ENCODE measurements around the gene RGS14.
A peak's percentile ranks its signal among the peaks of the same experiment; 100 is the strongest.
"Not testable (repeated sequence)": the region's sequence is repeated elsewhere in the genome, so short reads cannot be mapped to it uniquely, and the experiment has no call there.

The RGS14 gene

GRCh38 chr5:177367323-177367848 lies 9.7 kb downstream of the RGS14 start:
- no peak for DNase-seq

GRCh38 chr5:177367981-177368868 lies 10.5 kb downstream of the RGS14 start:
- DNase-seq: no peak

- peak; percentile 73 for DNase-seq
These were observed 11.3 kb downstream of the RGS14 start for GRCh38 chr5:177368869-177369644.

GRCh38 chr5:177369645-177370440 lies 12.1 kb downstream of the RGS14 start:
- no peak for DNase-seq

- DNase-seq: peak; percentile 88
These were observed 12.9 kb downstream of the RGS14 start for GRCh38 chr5:177370488-177371119.

- no peak for DNase-seq
These were observed 13.7 kb downstream of the RGS14 start for GRCh38 chr5:177371120-177372033.

- DNase-seq: peak; percentile 77
These were observed 14.5 kb downstream of the RGS14 start for GRCh38 chr5:177372034-177372896.

- DNase-seq: peak; percentile 72
These were observed 15.2 kb downstream of the RGS14 start for GRCh38 chr5:177372910-177373309.

GRCh38 chr5:177373806-177374205 lies 16.1 kb downstream of the RGS14 start:
- no peak for DNase-seq

- DNase-seq: no peak
These were observed 16.5 kb downstream of the RGS14 start for GRCh38 chr5:177374211-177374610.

GRCh38 chr5:177375516-177375915 lies 17.8 kb downstream of the RGS14 start:
- not testable (repeated sequence) for DNase-seq

- DNase-seq: no peak
These were observed 18.4 kb downstream of the RGS14 start for GRCh38 chr5:177376107-177376506.

- no peak for DNase-seq
These were observed 20.4 kb downstream of the RGS14 start for GRCh38 chr5:177377851-177378776.

GRCh38 chr5:177378884-177379883 lies 21.5 kb downstream of the RGS14 start:
- DNase-seq: peak; percentile 69

- DNase-seq: no peak
These were observed 23.0 kb downstream of the RGS14 start for GRCh38 chr5:177380805-177381126.

GRCh38 chr5:177382423-177383029 lies 24.8 kb downstream of the RGS14 start:
- no peak for DNase-seq

GRCh38 chr5:177383181-177383580 lies 25.5 kb downstream of the RGS14 start:
- DNase-seq: no peak

Data from activated effector memory CD4-positive, alpha-beta T cell treated with anti-CD3 and anti-CD28 coated beads, Interleukin-2, amount 50 U/mL, for 16 hours (primary cell).